GM23248 (cell line): ENCODE data around the gene PHF21B. TPM values are rescaled to one million over a fixed set of nuclear protein-coding genes. Genes with fewer than 3 reads are reported as not detected.

Source experiments
- DNase-seq: peaks from one replicate; pipeline ENCODE4 v3.0.0-alpha.2; 2015
- H2AFZ ChIP-seq: fragments of 200-600 bp; sonication (generic); 2 replicates; pipeline ENCODE4 v1.6.1; 2016; ENCODE audit warnings: antibody characterized with exemption
- H3F3A ChIP-seq: fragments of 200-600 bp; sonication (generic); 2 replicates; pipeline ENCODE4 v1.6.1; 2016; ENCODE audit warnings: mild to moderate bottlenecking, antibody characterized with exemption, mixed run types; ENCODE audit not compliant: insufficient read depth
- H3K27ac ChIP-seq: fragments of 200-600 bp; sonication (generic); 2 replicates; pipeline ENCODE4 v1.5.1; 2016; ENCODE audit warnings: mild to moderate bottlenecking
- H3K27me3 ChIP-seq: fragments of 200-600 bp; sonication (generic); replicated peaks from 2 replicates; pipeline ENCODE4 v1.6.1; 2016; ENCODE audit warnings: mild to moderate bottlenecking; ENCODE audit not compliant: insufficient read depth
- H3K36me3 ChIP-seq: fragments of 200-600 bp; sonication (generic); 2 replicates; pipeline ENCODE4 v1.6.1; 2016; ENCODE audit warnings: low read depth, mild to moderate bottlenecking
- H3K4me1 ChIP-seq: fragments of 200-600 bp; sonication (generic); 2 replicates; pipeline ENCODE4 v1.6.1; 2016; ENCODE audit warnings: mild to moderate bottlenecking; ENCODE audit not compliant: insufficient read depth
- H3K4me2 ChIP-seq: fragments of 200-600 bp; sonication (generic); one replicate; pipeline ENCODE4 v1.6.1; 2016; ENCODE audit warnings: mild to moderate bottlenecking; ENCODE audit not compliant: unreplicated experiment
- H3K4me3 ChIP-seq: fragments of 200-600 bp; sonication (generic); 2 replicates; pipeline ENCODE4 v1.5.1; 2016; ENCODE audit warnings: mild to moderate bottlenecking
- H3K79me2 ChIP-seq: fragments of 200-600 bp; sonication (generic); 2 replicates; pipeline ENCODE4 v1.6.1; 2016; ENCODE audit warnings: mild to moderate bottlenecking; ENCODE audit not compliant: insufficient read depth
- H3K9ac ChIP-seq: fragments of 200-600 bp; sonication (generic); 2 replicates; pipeline ENCODE4 v1.6.1; 2016; ENCODE audit warnings: mild to moderate bottlenecking
- H3K9me2 ChIP-seq: fragments of 200-600 bp; sonication (generic); 2 replicates; pipeline ENCODE4 v1.6.1; 2016; ENCODE audit warnings: mixed run types, mild to moderate bottlenecking, moderate library complexity; ENCODE audit not compliant: insufficient read depth
- H3K9me3 ChIP-seq: fragments of 200-600 bp; sonication (generic); one replicate; pipeline ENCODE4 v1.6.1; 2017; ENCODE audit warnings: low read depth
- H4K20me1 ChIP-seq: fragments of 200-600 bp; sonication (generic); 2 replicates; pipeline ENCODE4 v1.6.0; 2016; ENCODE audit not compliant: insufficient read depth
- EZH2 ChIP-seq: fragments of 200-600 bp; sonication (generic); IDR thresholded peaks from 2 replicates; pipeline ENCODE4 v1.6.1; 2018; ENCODE audit warnings: antibody characterized with exemption, mild to moderate bottlenecking; ENCODE audit not compliant: insufficient read depth, poor library complexity, severe bottlenecking
- EZH2phosphoT487 ChIP-seq: fragments of 200-600 bp; sonication (generic); IDR thresholded peaks from 2 replicates; pipeline ENCODE4 v1.6.1; 2018; ENCODE audit warnings: antibody characterized with exemption, moderate library complexity, mild to moderate bottlenecking, low read depth; ENCODE audit not compliant: insufficient read depth
- WGBS, 2 experiments: methylation state at CpG; one replicate each; pipeline ENCODE4 v1.1.6; 2015 to 2017; ENCODE audit warnings: low lambda C conversion rate in 2 of 2, low coverage in 1 of 2; ENCODE audit errors: missing lambda C conversion rate in 2 of 2; 5-methylcytosine and 5-hydroxymethylcytosine counted together
- in situ Hi-C: fragments of 300-500 bp; cut with MboI; formaldehyde crosslinking; loops from 2 replicates; pipeline ENCODE4 v1.15.0; 2020
- polyA plus RNA-seq: library from polyadenylated mRNA; unstranded; fragments of >200 nt; fragmentation: Nextera tagmentation; extraction: Ambion mirVana; gene quantifications from 2 replicates; pipeline ENCODE4 v1.2.1, GENCODE V29; 2016
- total RNA-seq: library from RNA; depleted of rRNA; stranded (reverse); fragments of >200 nt; shearing (Covaris generic); gene quantifications from 2 replicates; pipeline ENCODE4 v1.2.3, GENCODE V29; 2014

PHF21B gene
- total and polyA plus RNA-seq, 2 experiments from 2014 or later: not detected

DNA sequence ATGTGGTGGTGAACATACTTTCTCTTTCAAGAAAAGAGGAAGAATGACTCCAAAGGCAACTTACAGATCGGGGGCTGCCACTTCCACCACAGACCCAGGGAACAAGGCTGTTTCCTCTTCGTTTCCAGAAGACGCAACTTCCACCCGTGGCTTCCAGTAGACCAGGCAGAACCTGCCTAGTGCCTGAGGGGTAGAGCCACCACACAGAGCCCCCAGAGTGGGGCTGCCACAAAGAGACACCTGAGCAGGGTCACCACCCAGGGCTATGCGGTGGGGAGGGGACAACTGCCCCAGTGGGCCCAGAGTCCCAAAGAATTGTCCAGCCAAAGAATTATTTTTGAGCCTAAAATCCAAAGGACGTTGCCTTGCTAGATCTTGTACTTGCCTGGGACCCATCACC is 16.7 kb upstream of the PHF21B start:
- H2AFZ ChIP-seq: no peak overlapping the region
- no peaks in the 10 kb centered on the region for H3F3A ChIP-seq
- no peaks in the 10 kb centered on the region for H3K79me2 ChIP-seq
- TF ChIP-seq EZH2phosphoT487 (no peak), EZH2 (no peak)
- H3K9ac ChIP-seq: no peak overlapping the region
- no peak overlapping the region for H3K4me3 ChIP-seq
- no peaks in the 10 kb centered on the region for H3K9me3 ChIP-seq
- H4K20me1 ChIP-seq: no peaks in the 10 kb centered on the region
- in situ Hi-C loops: no loop called here
- H3K27me3 ChIP-seq: peaks cover 51% of the 10 kb centered on the region
- no peaks in the 10 kb centered on the region for H3K9me2 ChIP-seq
- WGBS, 2 experiments: 54 to 64% methylated on average over 6 of the region's 6 CpGs
- no peaks in the 10 kb centered on the region for H3K4me1 ChIP-seq
- H3K4me2 ChIP-seq: no peak overlapping the region
- DNase-seq: no peak
- H3K27ac ChIP-seq: no peak overlapping the region
- H3K36me3 ChIP-seq: no peaks in the 10 kb centered on the region

DNA sequence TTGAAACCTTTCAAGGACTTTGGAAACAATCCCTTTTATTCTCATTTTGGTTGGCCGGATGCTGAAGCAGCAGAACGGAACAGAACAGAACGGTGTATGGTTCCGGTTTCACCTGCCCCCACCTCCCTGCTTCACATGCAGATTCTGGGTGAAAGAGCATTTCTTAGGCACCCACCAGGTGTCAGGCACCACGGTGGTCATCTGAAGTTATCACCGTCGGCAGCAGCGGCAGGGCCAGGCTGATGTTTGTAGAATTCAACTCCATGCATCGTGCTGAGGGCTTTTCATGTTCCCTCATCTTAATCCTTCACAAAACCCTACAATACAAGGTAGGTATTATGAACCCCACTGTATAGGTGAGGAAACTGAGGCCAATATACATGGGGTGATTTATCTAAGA is 13.6 kb upstream of the PHF21B start:
- H3K9me3 ChIP-seq: no peaks in the 10 kb centered on the region
- in situ Hi-C loops: no loop called here
- no peak overlapping the region for H3K4me3 ChIP-seq
- no peak overlapping the region for H3K9ac ChIP-seq
- WGBS, 2 experiments: 16 to 31% methylated on average over 9 of the region's 9 CpGs
- no peaks in the 10 kb centered on the region for H3K9me2 ChIP-seq
- no peaks in the 10 kb centered on the region for H3K79me2 ChIP-seq
- H4K20me1 ChIP-seq: no peaks in the 10 kb centered on the region
- no peaks in the 10 kb centered on the region for H3F3A ChIP-seq
- H3K4me2 ChIP-seq: no peak overlapping the region
- DNase-seq: no peak
- H3K36me3 ChIP-seq: no peaks in the 10 kb centered on the region
- H3K27me3 ChIP-seq: peaks cover 39% of the 10 kb centered on the region
- no peak overlapping the region for H3K27ac ChIP-seq
- TF ChIP-seq EZH2: no peak
- TF ChIP-seq EZH2phosphoT487: no peak
- H2AFZ ChIP-seq: no peak overlapping the region
- no peaks in the 10 kb centered on the region for H3K4me1 ChIP-seq

DNA sequence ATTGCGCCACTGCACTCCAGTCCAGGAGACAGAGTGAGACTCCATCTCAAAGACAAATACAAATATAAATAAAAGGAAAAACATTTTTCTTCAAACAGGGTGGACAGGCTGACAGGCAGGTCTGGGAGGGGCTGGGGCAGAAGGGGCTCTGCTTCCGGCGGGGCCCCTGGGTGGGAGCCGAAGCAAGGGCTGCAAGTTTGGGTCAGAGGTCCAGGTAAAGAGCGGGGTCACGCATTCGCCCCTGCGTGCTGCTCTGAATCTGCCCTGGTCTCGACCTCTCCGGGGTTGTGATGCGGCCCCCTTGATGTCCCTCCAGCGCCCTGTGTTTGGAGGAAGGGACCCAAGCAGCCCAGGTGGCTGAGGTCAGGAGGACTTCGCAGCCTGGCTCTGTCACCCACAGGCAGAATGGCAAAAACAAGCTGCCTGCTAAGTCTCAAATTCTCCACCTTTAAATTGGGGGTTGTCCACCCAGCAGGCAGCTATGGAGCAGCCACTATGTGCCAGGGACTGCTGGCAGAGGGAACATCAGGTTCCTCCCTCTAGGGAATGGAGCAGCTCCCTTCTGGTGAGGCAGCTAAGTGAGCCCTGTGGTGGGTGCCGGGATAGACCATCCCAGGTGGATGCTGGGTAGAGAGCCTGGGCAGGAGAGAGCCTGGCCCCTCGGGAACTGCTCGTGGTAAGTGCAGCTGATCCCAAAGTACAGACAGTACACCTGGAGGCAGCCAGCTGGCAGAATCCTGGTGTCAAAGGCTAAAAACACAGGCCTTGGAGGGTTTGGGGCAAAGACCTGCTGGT is 10.3 kb upstream of the PHF21B start:
- Histone ChIP-seq H3K4me1 (no peaks in the 10 kb centered on the region), H3K4me3 (no peak overlapping the region), H3F3A (no peaks in the 10 kb centered on the region), H3K27me3 (peaks cover 63% of the 10 kb centered on the region), H3K27ac (no peak overlapping the region), H3K4me2 (no peak overlapping the region), H3K9me2 (no peaks in the 10 kb centered on the region), H2AFZ (no peak overlapping the region), H3K9me3 (no peaks in the 10 kb centered on the region), H4K20me1 (no peaks in the 10 kb centered on the region), H3K79me2 (no peaks in the 10 kb centered on the region), H3K36me3 (no peaks in the 10 kb centered on the region), H3K9ac (no peak overlapping the region)
- TF ChIP-seq EZH2: no peak
- TF ChIP-seq EZH2phosphoT487: no peak
- in situ Hi-C loops: no loop called here
- WGBS, 2 experiments: 27 to 46% methylated on average over 14 to 16 of the region's 16 CpGs
- DNase-seq: no peak

DNA sequence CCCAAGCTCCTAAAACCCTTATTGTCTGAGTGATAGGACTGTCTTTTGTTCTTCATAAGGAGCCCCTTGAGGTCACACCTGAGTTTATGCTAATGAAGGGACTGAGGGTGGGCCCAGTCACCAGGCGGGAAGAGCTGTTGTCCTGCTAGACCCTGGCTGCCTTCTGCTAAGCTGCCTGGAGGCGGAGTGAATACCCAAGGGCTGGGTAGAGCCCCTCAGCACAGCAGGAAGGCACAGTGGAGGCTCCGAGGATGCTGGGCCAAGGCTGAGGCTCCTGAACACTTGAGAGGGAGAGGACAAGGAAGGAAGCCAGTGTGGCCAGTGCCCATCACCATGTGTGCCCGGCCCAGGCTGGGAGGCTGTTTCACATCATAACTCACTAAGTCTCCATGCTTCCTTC is 4.8 kb upstream of the PHF21B start:
- no peak overlapping the region for H3K27ac ChIP-seq
- H3F3A ChIP-seq: no peaks in the 10 kb centered on the region
- H4K20me1 ChIP-seq: no peaks in the 10 kb centered on the region
- WGBS, 2 experiments: 25% methylated on average over 4 of the region's 4 CpGs
- H2AFZ ChIP-seq: no peak overlapping the region
- DNase-seq: no peak
- no peak overlapping the region for H3K4me2 ChIP-seq
- H3K79me2 ChIP-seq: no peaks in the 10 kb centered on the region
- H3K36me3 ChIP-seq: no peaks in the 10 kb centered on the region
- H3K9me3 ChIP-seq: no peaks in the 10 kb centered on the region
- no peaks in the 10 kb centered on the region for H3K4me1 ChIP-seq
- H3K9ac ChIP-seq: no peak overlapping the region
- TF ChIP-seq EZH2phosphoT487 (no peak), EZH2 (no peak)
- H3K4me3 ChIP-seq: no peak overlapping the region
- peaks cover 66% of the 10 kb centered on the region for H3K27me3 ChIP-seq
- no peaks in the 10 kb centered on the region for H3K9me2 ChIP-seq
- in situ Hi-C loops: no loop called here

DNA sequence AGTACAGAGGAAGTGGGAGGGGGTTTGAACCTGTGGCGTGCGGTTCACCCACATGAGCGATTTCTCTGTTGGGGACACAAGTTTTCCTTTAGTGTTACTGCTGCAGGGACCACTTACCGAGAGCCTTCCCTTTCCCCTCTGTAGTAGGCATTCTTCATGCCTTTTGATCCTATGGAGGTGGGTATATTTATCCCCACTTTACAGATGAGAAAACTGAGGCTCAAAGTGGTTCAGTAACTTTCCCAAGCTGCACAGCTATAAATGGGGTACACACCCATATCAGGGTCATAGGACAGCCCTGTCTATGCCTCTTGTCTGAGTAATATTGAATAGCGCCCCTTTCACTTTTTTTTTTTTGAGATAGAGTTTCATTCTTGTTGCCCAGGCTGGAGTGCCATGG is 3.3 kb upstream of the PHF21B start:
- H3K4me2 ChIP-seq: no peak overlapping the region
- no peak overlapping the region for H2AFZ ChIP-seq
- 80 to 89% methylated on average over 5 of the region's 5 CpGs for WGBS, 2 experiments
- no peak overlapping the region for H3K9ac ChIP-seq
- no peaks in the 10 kb centered on the region for H3K9me3 ChIP-seq
- TF ChIP-seq EZH2phosphoT487 (no peak), EZH2 (no peak)
- no peaks in the 10 kb centered on the region for H4K20me1 ChIP-seq
- in situ Hi-C loops: no loop called here
- no peak overlapping the region for H3K27ac ChIP-seq
- no peak for DNase-seq
- no peaks in the 10 kb centered on the region for H3K9me2 ChIP-seq
- no peaks in the 10 kb centered on the region for H3K79me2 ChIP-seq
- no peaks in the 10 kb centered on the region for H3K4me1 ChIP-seq
- H3K27me3 ChIP-seq: peaks cover 69% of the 10 kb centered on the region
- no peak overlapping the region for H3K4me3 ChIP-seq
- no peaks in the 10 kb centered on the region for H3F3A ChIP-seq
- no peaks in the 10 kb centered on the region for H3K36me3 ChIP-seq
